Endothelial cell of umbilical vein (primary cell): ENCODE measurements around the gene CCBE1. TPM values are rescaled to one million over a fixed set of nuclear protein-coding genes. Genes with fewer than 3 reads are reported as not detected.

Experiments
- BruUV-seq: library from RNA; stranded (reverse); fragments of 400-500 nt; replicated peaks from 2 replicates; lab custom pipeline; 2021; lab: Mats Ljungman, UMichigan
- CTCF ChIA-PET: fragments of 300-600, 350-600 bp; sonication (Branson Sonifier 250); formaldehyde crosslinking; loops from one replicate; lab custom pipeline; 2021; ENCODE audit warnings: antibody characterized with exemption, inconsistent platforms; lab: Charles Lee
- POLR2A ChIA-PET: fragments of 300-600, 350-600 bp; sonication (Branson Sonifier 250); formaldehyde crosslinking; loops from one replicate; lab custom pipeline; 2021; ENCODE audit warnings: antibody characterized with exemption, inconsistent platforms; lab: Charles Lee
- DNase-seq: peaks from one replicate; pipeline ENCODE4 v3.0.0-alpha.2; 2011; ENCODE audit warnings: low read depth, low spot score
- FAIRE-seq: peaks from 2 replicates; lab custom pipeline; 2011; peaks lifted over from hg19 to GRCh38; lab: Jason Lieb, UNC
- H2AFZ ChIP-seq: 2 replicates; pipeline ENCODE4 v1.6.0; 2012; ENCODE audit warnings: low read depth, low read length, control low read depth, inconsistent platforms
- H3K27ac ChIP-seq: 2 replicates; pipeline ENCODE4 v1.5.1; 2011; ENCODE audit warnings: low read depth, mild to moderate bottlenecking, control low read depth, low read length, moderate library complexity; ENCODE audit not compliant: insufficient read depth
- H3K27me3 ChIP-seq, 2 experiments: 2 replicates each; pipeline versions ENCODE4 v1.6.0 to v1.6.1; 2011; ENCODE audit warnings: low read length in 2 of 2, mixed read lengths in 1 of 2; ENCODE audit not compliant: control insufficient read depth in 2 of 2, insufficient read depth in 2 of 2
- H3K36me3 ChIP-seq, 2 experiments: 2 replicates in 1 of 2; 3 replicates in 1 of 2; pipeline ENCODE4 v1.5.1; 2011; ENCODE audit warnings: low read length in 2 of 2, mild to moderate bottlenecking in 1 of 2, moderate library complexity in 1 of 2; ENCODE audit not compliant: control insufficient read depth in 2 of 2, insufficient read depth in 2 of 2; ENCODE audit errors: extremely low read depth in 1 of 2
- H3K4me1 ChIP-seq: 3 replicates; pipeline ENCODE4 v1.5.1; 2011; ENCODE audit warnings: mild to moderate bottlenecking, low read length; ENCODE audit not compliant: control insufficient read depth, insufficient read depth; ENCODE audit errors: extremely low read depth
- H3K4me2 ChIP-seq: 2 replicates; pipeline ENCODE4 v1.6.1; 2011; ENCODE audit warnings: low read length, control low read depth, mixed read lengths; ENCODE audit not compliant: insufficient read depth
- H3K4me3 ChIP-seq, 3 experiments: fragments of 200-600 bp in 1 of 3; sonication (generic), shearing (Covaris generic) in 1 of 3; replicated peaks in 1 of 3; 2 replicates each; pipeline ENCODE4 v1.5.1; 2011 to 2016; ENCODE audit warnings: control low read depth in 3 of 3, low read length in 3 of 3, mild to moderate bottlenecking in 2 of 3, inconsistent platforms in 1 of 3, low read depth in 1 of 3, moderate library complexity in 1 of 3; ENCODE audit not compliant: insufficient read depth in 1 of 3
- H3K79me2 ChIP-seq: 2 replicates; pipeline ENCODE4 v1.6.0; 2012; ENCODE audit warnings: low read length, inconsistent platforms; ENCODE audit not compliant: control insufficient read depth, insufficient read depth
- H3K9ac ChIP-seq: replicated peaks from 2 replicates; pipeline ENCODE3; 2011; ENCODE audit warnings: low read length, control low read depth; ENCODE audit not compliant: insufficient read depth; ENCODE audit errors: extremely low read depth
- H3K9me1 ChIP-seq: replicated peaks from 3 replicates; pipeline ENCODE4 v1.6.0; 2011; ENCODE audit warnings: mild to moderate bottlenecking, low read length; ENCODE audit not compliant: control insufficient read depth, insufficient read depth; ENCODE audit errors: extremely low read depth
- H3K9me3 ChIP-seq: replicated peaks from 2 replicates; pipeline ENCODE4 v1.5.1; 2012; ENCODE audit warnings: low read length, inconsistent platforms; ENCODE audit not compliant: control insufficient read depth, insufficient read depth
- H4K20me1 ChIP-seq: replicated peaks from 2 replicates; pipeline ENCODE3; 2011; ENCODE audit warnings: mild to moderate bottlenecking, low read length; ENCODE audit not compliant: control insufficient read depth, insufficient read depth; ENCODE audit errors: extremely low read depth
- CTCF ChIP-seq, 2 donors: IDR thresholded peaks; 1 replicate in 1 of 2; 2 replicates in 1 of 2; pipeline ENCODE4 v1.5.1; 2011; ENCODE audit warnings: low read length in 2 of 2, mild to moderate bottlenecking in 2 of 2, moderate library complexity in 2 of 2, control low read depth in 1 of 2, inconsistent platforms in 1 of 2, low read depth in 1 of 2; ENCODE audit not compliant: insufficient read depth in 1 of 2; ENCODE audit errors: extremely low read depth in 1 of 2
- EZH2 ChIP-seq: IDR thresholded peaks from 2 replicates; pipeline ENCODE4 v1.6.1; 2012; ENCODE audit warnings: borderline replicate concordance, low read depth, mild to moderate bottlenecking, moderate library complexity, low read length, inconsistent platforms; ENCODE audit not compliant: severe bottlenecking
- FOS ChIP-seq: IDR thresholded peaks from 2 replicates; pipeline ENCODE4 v1.6.1; 2011; ENCODE audit warnings: mild to moderate bottlenecking, low read length, moderate library complexity, borderline replicate concordance; ENCODE audit not compliant: insufficient read depth
- GATA2 ChIP-seq: IDR thresholded peaks from 2 replicates; pipeline ENCODE4 v1.7.0; 2011; ENCODE audit warnings: low read depth, mild to moderate bottlenecking, moderate library complexity, mixed read lengths, low read length; ENCODE audit not compliant: insufficient read length, insufficient read depth
- JUN ChIP-seq: IDR thresholded peaks from 2 replicates; pipeline ENCODE4 v1.6.1; 2011; ENCODE audit warnings: borderline replicate concordance, low read depth; ENCODE audit not compliant: insufficient read length, insufficient read depth
- MAX ChIP-seq: IDR thresholded peaks from 2 replicates; pipeline ENCODE4 v1.6.1; 2011; ENCODE audit not compliant: insufficient read depth, insufficient read length
- MYC ChIP-seq: IDR thresholded peaks from one replicate; pipeline ENCODE4 v1.6.1; 2011; ENCODE audit warnings: mild to moderate bottlenecking, low read depth, low read length
- POLR2A ChIP-seq: IDR thresholded peaks from 2 replicates; pipeline ENCODE4 v1.6.1; 2012; ENCODE audit warnings: low read depth, mild to moderate bottlenecking, control low read depth, low read length
- POLR2AphosphoS5 ChIP-seq: IDR thresholded peaks from 2 replicates; pipeline ENCODE4 v1.6.1; 2012; ENCODE audit warnings: low read depth, mild to moderate bottlenecking, control low read depth, low read length, moderate library complexity; ENCODE audit not compliant: insufficient read depth
- dilution Hi-C: fragments of 300-500 bp; cut with MboI; formaldehyde crosslinking; loops from one replicate; pipeline ENCODE4 v1.15.0; 2019; ENCODE audit warnings: low sequenced_read_pairs; ENCODE audit not compliant: extremely low pct_ligation_motif_present
- intact Hi-C: fragments of 100-400 bp; cut with micrococcal nuclease; formaldehyde crosslinking; loops from one replicate; pipeline ENCODE4 v1.10.0; 2022
- polyA plus RNA-seq, 4 experiments: library from polyadenylated mRNA; depleted of rRNA in 3 of 4; stranded (reverse) in 3 of 4; unstranded in 1 of 4; fragments of >200 nt; gene quantifications; 2 replicates each; pipeline versions ENCODE4 v1.2.1 to v1.2.3, GENCODE V29; 2011 to 2012; ENCODE audit warnings: missing spikeins in 1 of 4
- total RNA-seq: library from RNA; stranded (reverse); gene quantifications from 2 replicates; pipeline ENCODE4 v1.2.3, GENCODE V29; 2021

CCBE1 gene
- total and polyA plus RNA-seq, 2 donors (not counting 3 experiments of a cell fraction or from before 2014, with no cell fraction given), result 0.04 TPM; not detected in 1

- Histone ChIP-seq H3K4me2 (no peak overlapping the region), H2AFZ (no peak overlapping the region), H3K4me1 (no peaks in the 10 kb centered on the region), H3K9ac (no peak overlapping the region), H3K9me1 (no peaks in the 10 kb centered on the region), H3K27me3 (no peaks in the 10 kb centered on the region), H4K20me1 (no peaks in the 10 kb centered on the region), H3K36me3 (no peaks in the 10 kb centered on the region), H3K27ac (no peak overlapping the region), H3K9me3 (no peaks in the 10 kb centered on the region), H3K4me3 (no peak overlapping the region), H3K79me2 (no peaks in the 10 kb centered on the region)
- CTCF ChIA-PET, result interaction anchor here (1.2 to 1.7 kb wide), 4 partner anchors 9 to 121 kb away, joined by 3 to 4 read pairs (median 4); partner anchors contain the start of gene CCBE1
- DNase-seq, result no peak
- dilution Hi-C loops, result no loop called here
- intact Hi-C loops, result no loop called here
- POLR2A ChIA-PET, result no interaction called here
- FAIRE-seq, result no peak
- TF ChIP-seq FOS (no peak), MYC (no peak), POLR2AphosphoS5 (no peak), POLR2A (no peak), CTCF (IDR thresholded peaks at IDR 0.05; ENCODE audit: extremely low read depth in 1 of 2, insufficient read depth in 1 of 2, low read depth in 1 of 2, low read length in 2 of 2) (no peak), EZH2 (no peak), JUN (no peak), GATA2 (no peak), MAX (no peak)
- no TSS peak for BruUV-seq
These were observed 120.5 kb downstream of the CCBE1 start for GRCh38 chr18:59576541-59577385.
